ENCODE results near the gene FBXO44.

GRCh38 chr1:11654939-11655808 is 497 bp downstream of the FBXO44 start:
- TF ChIP-seq, protein P1, sequence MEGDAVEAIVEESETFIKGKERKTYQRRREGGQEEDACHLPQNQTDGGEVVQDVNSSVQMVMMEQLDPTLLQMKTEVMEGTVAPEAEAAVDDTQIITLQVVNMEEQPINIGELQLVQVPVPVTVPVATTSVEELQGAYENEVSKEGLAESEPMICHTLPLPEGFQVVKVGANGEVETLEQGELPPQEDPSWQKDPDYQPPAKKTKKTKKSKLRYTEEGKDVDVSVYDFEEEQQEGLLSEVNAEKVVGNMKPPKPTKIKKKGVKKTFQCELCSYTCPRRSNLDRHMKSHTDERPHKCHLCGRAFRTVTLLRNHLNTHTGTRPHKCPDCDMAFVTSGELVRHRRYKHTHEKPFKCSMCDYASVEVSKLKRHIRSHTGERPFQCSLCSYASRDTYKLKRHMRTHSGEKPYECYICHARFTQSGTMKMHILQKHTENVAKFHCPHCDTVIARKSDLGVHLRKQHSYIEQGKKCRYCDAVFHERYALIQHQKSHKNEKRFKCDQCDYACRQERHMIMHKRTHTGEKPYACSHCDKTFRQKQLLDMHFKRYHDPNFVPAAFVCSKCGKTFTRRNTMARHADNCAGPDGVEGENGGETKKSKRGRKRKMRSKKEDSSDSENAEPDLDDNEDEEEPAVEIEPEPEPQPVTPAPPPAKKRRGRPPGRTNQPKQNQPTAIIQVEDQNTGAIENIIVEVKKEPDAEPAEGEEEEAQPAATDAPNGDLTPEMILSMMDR (IDR thresholded peaks at IDR 0.05; ENCODE audit: low read depth, low read length) = no peak
- TF ChIP-seq EZH2phosphoT487 (IDR thresholded peaks at IDR 0.05; ENCODE audit: low read depth) = no peak
